ENCODE data around the gene ADAM30. TPM values are rescaled to one million over a fixed set of nuclear protein-coding genes. Genes with fewer than 3 reads are reported as not detected.

Gene ADAM30
- total RNA-seq, 1 donor from 2014 or later: not detected

GRCh38 chr1:119898981-119899720, 2.8 kb upstream of the ADAM30 start:
- DNase-seq (ENCODE audit: low spot score): no peak
- Histone ChIP-seq H3K4me2 (no peak overlapping the region), H2AFZ (replicated peaks) (no peak overlapping the region), H3K9me3 (ENCODE audit: low read depth) (no peaks in the 10 kb centered on the region), H3K36me3 (no peaks in the 10 kb centered on the region), H4K20me1 (ENCODE audit: low read depth) (no peaks in the 10 kb centered on the region), H3K9ac (no peak overlapping the region), H3F3A (ENCODE audit: low read depth) (no peaks in the 10 kb centered on the region), H3K27ac (no peak overlapping the region), H3K4me3 (no peak overlapping the region), H3K27me3 (no peaks in the 10 kb centered on the region), H3K79me2 (ENCODE audit: low read depth) (no peaks in the 10 kb centered on the region), H3K4me1 (no peaks in the 10 kb centered on the region)
- no peaks in the 10 kb centered on the region for H3K9me3 Mint-ChIP-seq
- peaks cover 7% of the 10 kb centered on the region for H3K4me1 Mint-ChIP-seq
- H3K27me3 Mint-ChIP-seq (ENCODE audit: insufficient read depth, low read depth): no peaks in the 10 kb centered on the region
- H3K4me3 Mint-ChIP-seq: no peak overlapping the region
- no peak overlapping the region for H3K27ac Mint-ChIP-seq
- H3K36me3 Mint-ChIP-seq: no peaks in the 10 kb centered on the region
- TF ChIP-seq EZH2 (IDR thresholded peaks at IDR 0.05) (no peak), CTCF (IDR thresholded peaks at IDR 0.05) (no peak), EZH2phosphoT487 (IDR thresholded peaks at IDR 0.05) (no peak)

GRCh38 chr1:119898530-119898929, 2.2 kb upstream of the ADAM30 start:
- Mint-ChIP-seq H3K27me3 (ENCODE audit: insufficient read depth, low read depth) (no peaks in the 10 kb centered on the region), H3K4me1 (peaks cover 2% of the 10 kb centered on the region), H3K36me3 (no peaks in the 10 kb centered on the region), H3K27ac (no peak overlapping the region), H3K4me3 (no peak overlapping the region), H3K9me3 (no peaks in the 10 kb centered on the region)
- no peak overlapping the region for H3K27ac ChIP-seq
- TF ChIP-seq EZH2phosphoT487 (IDR thresholded peaks at IDR 0.05) (no peak), CTCF (IDR thresholded peaks at IDR 0.05) (no peak), EZH2 (IDR thresholded peaks at IDR 0.05) (no peak)
- no peaks in the 10 kb centered on the region for H3K9me3 ChIP-seq (ENCODE audit: low read depth)
- H3F3A ChIP-seq (ENCODE audit: low read depth): no peaks in the 10 kb centered on the region
- H4K20me1 ChIP-seq (ENCODE audit: low read depth): no peaks in the 10 kb centered on the region
- H3K79me2 ChIP-seq (ENCODE audit: low read depth): no peaks in the 10 kb centered on the region
- H3K9ac ChIP-seq: no peak overlapping the region
- H3K36me3 ChIP-seq: no peaks in the 10 kb centered on the region
- no peak overlapping the region for H2AFZ ChIP-seq (replicated peaks)
- H3K4me2 ChIP-seq: no peak overlapping the region
- H3K27me3 ChIP-seq: no peaks in the 10 kb centered on the region
- no peaks in the 10 kb centered on the region for H3K4me1 ChIP-seq
- DNase-seq (ENCODE audit: low spot score): no peak
- H3K4me3 ChIP-seq: no peak overlapping the region

GRCh38 chr1:119895102-119895501, 1.2 kb downstream of the ADAM30 start:
- H3K36me3 Mint-ChIP-seq: no peaks in the 10 kb centered on the region
- H4K20me1 ChIP-seq (ENCODE audit: low read depth): no peaks in the 10 kb centered on the region
- H3K27ac Mint-ChIP-seq: no peak overlapping the region
- H3K9me3 Mint-ChIP-seq: no peaks in the 10 kb centered on the region
- H3K9me3 ChIP-seq (ENCODE audit: low read depth): no peaks in the 10 kb centered on the region
- H3K9ac ChIP-seq: no peak overlapping the region
- no peaks in the 10 kb centered on the region for H3F3A ChIP-seq (ENCODE audit: low read depth)
- no peak overlapping the region for H2AFZ ChIP-seq (replicated peaks)
- DNase-seq (ENCODE audit: low spot score): no peak
- no peaks in the 10 kb centered on the region for H3K79me2 ChIP-seq (ENCODE audit: low read depth)
- no peak for TF ChIP-seq EZH2 (IDR thresholded peaks at IDR 0.05)
- TF ChIP-seq CTCF (IDR thresholded peaks at IDR 0.05): no peak
- TF ChIP-seq EZH2phosphoT487 (IDR thresholded peaks at IDR 0.05): no peak
- H3K4me2 ChIP-seq: no peak overlapping the region
- no peaks in the 10 kb centered on the region for H3K27me3 Mint-ChIP-seq (ENCODE audit: insufficient read depth, low read depth)
- H3K4me3 ChIP-seq: no peak overlapping the region
- no peaks in the 10 kb centered on the region for H3K27me3 ChIP-seq
- H3K4me1 Mint-ChIP-seq: no peaks in the 10 kb centered on the region
- H3K27ac ChIP-seq: no peak overlapping the region
- H3K36me3 ChIP-seq: no peaks in the 10 kb centered on the region
- H3K4me3 Mint-ChIP-seq: no peak overlapping the region
- no peaks in the 10 kb centered on the region for H3K4me1 ChIP-seq

Data from neural progenitor cell (in vitro differentiated cells).